IMR-90 (cell line): ENCODE measurements around the gene COPS7B. TPM values are rescaled to one million over a fixed set of nuclear protein-coding genes. Genes with fewer than 3 reads are reported as not detected.

Experiments
- ATAC-seq: fragments of 200-7000 bp; cut with Tn5 transposase; 2 replicates; pipeline ENCODE4 v1.9.1; 2020; ENCODE audit warnings: low read depth, mild to moderate bottlenecking, moderate library complexity
- BruUV-seq: library from RNA; stranded (reverse); fragments of 400-500 nt; replicated peaks from 2 replicates; lab custom pipeline; 2021; lab: Mats Ljungman, UMichigan
- CTCF ChIA-PET: fragments of 300-600 bp; formaldehyde crosslinking; extraction: SDS; loops from one replicate; lab custom pipeline; 2021; ENCODE audit warnings: antibody characterized with exemption; lab: Yijun Ruan, JAX
- POLR2A ChIA-PET: fragments of 300-600 bp; sonication (Branson Sonifier 250); formaldehyde crosslinking; loops from one replicate; lab custom pipeline; 2022; ENCODE audit warnings: antibody characterized with exemption; ENCODE audit not compliant: unreplicated experiment; lab: Charles Lee
- DNase-seq: peaks from one replicate; pipeline ENCODE4 v3.0.0; 2013
- H2AFZ ChIP-seq: replicated peaks from 2 replicates; pipeline ENCODE3; 2013; ENCODE audit warnings: low read length, mild to moderate bottlenecking; ENCODE audit not compliant: poor library complexity
- H2AK5ac ChIP-seq: 2 replicates; pipeline ENCODE4 v1.6.1; 2013; ENCODE audit warnings: low read depth, low read length, inconsistent platforms
- H2AK9ac ChIP-seq: replicated peaks from 2 replicates; pipeline ENCODE3; 2013; ENCODE audit warnings: mild to moderate bottlenecking, low read depth, low read length, moderate library complexity; ENCODE audit not compliant: poor library complexity
- H2BK120ac ChIP-seq: 2 replicates; pipeline ENCODE4 v1.6.1; 2013; ENCODE audit warnings: low read depth, low read length, inconsistent platforms
- H2BK15ac ChIP-seq: 3 replicates; pipeline ENCODE4 v1.6.1; 2013; ENCODE audit warnings: low read depth, low read length, inconsistent platforms
- H2BK20ac ChIP-seq: 2 replicates; pipeline ENCODE4 v1.6.1; 2013; ENCODE audit warnings: low read depth, mild to moderate bottlenecking, inconsistent platforms, low read length, moderate library complexity
- H2BK5ac ChIP-seq: 2 replicates; pipeline ENCODE4 v1.6.1; 2013; ENCODE audit warnings: mild to moderate bottlenecking, low read depth, low read length, inconsistent platforms; ENCODE audit not compliant: poor library complexity, severe bottlenecking
- H3K14ac ChIP-seq: replicated peaks from 2 replicates; pipeline ENCODE4 v1.6.1; 2013; ENCODE audit warnings: low read depth, low read length, inconsistent platforms
- H3K18ac ChIP-seq: 2 replicates; pipeline ENCODE4 v1.6.1; 2013; ENCODE audit warnings: low read depth, low read length, control low read depth
- H3K23ac ChIP-seq: 2 replicates; pipeline ENCODE4 v1.6.1; 2013; ENCODE audit warnings: low read depth, low read length, inconsistent platforms
- H3K27ac ChIP-seq: 2 replicates; pipeline ENCODE4 v1.5.1; 2013; ENCODE audit warnings: mild to moderate bottlenecking, control low read depth, low read length; ENCODE audit not compliant: insufficient read depth
- H3K27me3 ChIP-seq: 2 replicates; pipeline ENCODE4 v1.6.1; 2013; ENCODE audit warnings: low read length; ENCODE audit not compliant: control insufficient read depth, insufficient read depth
- H3K36me3 ChIP-seq: 2 replicates; pipeline ENCODE4 v1.6.1; 2013; ENCODE audit warnings: low read length, mixed read lengths; ENCODE audit not compliant: control insufficient read depth, insufficient read depth
- H3K4ac ChIP-seq: 2 replicates; pipeline ENCODE4 v1.6.1; 2013; ENCODE audit warnings: low read depth, low read length, inconsistent platforms
- H3K4me1 ChIP-seq: 2 replicates; pipeline ENCODE4 v1.6.1; 2013; ENCODE audit warnings: low read length, mixed read lengths; ENCODE audit not compliant: control insufficient read depth, insufficient read depth
- H3K4me2 ChIP-seq: 2 replicates; pipeline ENCODE4 v1.6.1; 2013; ENCODE audit warnings: low read depth, mild to moderate bottlenecking, control low read depth, low read length, moderate library complexity
- H3K4me3 ChIP-seq: 2 replicates; pipeline ENCODE4 v1.5.1; 2013; ENCODE audit warnings: low read depth, mild to moderate bottlenecking, control low read depth, low read length, moderate library complexity; ENCODE audit not compliant: insufficient read depth
- H3K56ac ChIP-seq: 2 replicates; pipeline ENCODE4 v1.6.1; 2013; ENCODE audit warnings: low read length, inconsistent platforms; ENCODE audit not compliant: insufficient read depth; ENCODE audit errors: extremely low read depth
- H3K79me1 ChIP-seq, 2 experiments: 2 replicates each; pipeline ENCODE4 v1.6.1; 2013; ENCODE audit warnings: low read length in 2 of 2, inconsistent platforms in 1 of 2, low read depth in 1 of 2
- H3K9ac ChIP-seq: 2 replicates; pipeline ENCODE4 v1.6.1; 2013; ENCODE audit warnings: low read depth, low read length, control low read depth
- H3K9me1 ChIP-seq: 2 replicates; pipeline ENCODE4 v1.6.1; 2013; ENCODE audit warnings: low read length, inconsistent platforms; ENCODE audit not compliant: insufficient read depth
- H3K9me3 ChIP-seq: 2 replicates; pipeline ENCODE4 v1.6.1; 2013; ENCODE audit warnings: low read length; ENCODE audit not compliant: control insufficient read depth, insufficient read depth
- H4K20me1 ChIP-seq: 2 replicates; pipeline ENCODE4 v1.6.1; 2013; ENCODE audit warnings: low read length, inconsistent platforms; ENCODE audit not compliant: insufficient read depth
- H4K5ac ChIP-seq: 2 replicates; pipeline ENCODE4 v1.6.1; 2013; ENCODE audit warnings: mild to moderate bottlenecking, low read depth, low read length, control low read depth
- H4K8ac ChIP-seq, 2 experiments: 2 replicates each; pipeline ENCODE4 v1.6.1; 2013; ENCODE audit warnings: low read depth in 2 of 2, low read length in 2 of 2, control low read depth in 1 of 2, inconsistent platforms in 1 of 2
- H4K91ac ChIP-seq: 2 replicates; pipeline ENCODE4 v1.6.1; 2013; ENCODE audit warnings: low read depth, low read length, inconsistent platforms; ENCODE audit not compliant: insufficient read depth
- SMC3 ChIP-seq: fragments of 150-350 bp; IDR thresholded peaks from 2 replicates; pipeline ENCODE4 v1.6.1; 2016; ENCODE audit warnings: low read depth, mild to moderate bottlenecking, antibody characterized with exemption, low read length, moderate library complexity
- WGBS, 2 experiments: methylation state at CpG; one replicate each; pipeline versions ENCODE4 v1.1.5 to v1.1.7; 2013; ENCODE audit warnings: missing lambda C conversion rate in 2 of 2; ENCODE audit not compliant: insufficient read length in 1 of 2; ENCODE audit errors: extremely low coverage in 2 of 2; 5-methylcytosine and 5-hydroxymethylcytosine counted together
- dilution Hi-C: fragments of 300-500 bp; cut with HindIII; formaldehyde crosslinking; loops from one replicate; pipeline ENCODE4 v1.14.3; 2018; ENCODE audit warnings: low sequenced_read_pairs; ENCODE audit not compliant: unreplicated experiment
- in situ Hi-C: fragments of 300-500 bp; cut with MboI; formaldehyde crosslinking; loops from 3 replicates; pipeline ENCODE4 v1.14.3; 2019; ENCODE audit warnings: low sequenced_read_pairs, inconsistent platforms, mixed read lengths
- intact Hi-C: fragments of 100-400 bp; cut with micrococcal nuclease; formaldehyde crosslinking; loops from 2 replicates; pipeline ENCODE4 v1.10.0; 2022
- polyA plus RNA-seq, 3 experiments: library from polyadenylated mRNA; depleted of rRNA; stranded (reverse); fragments of >200 nt; gene quantifications; 2 replicates each; pipeline ENCODE4 v1.2.3, GENCODE V29; 2012; ENCODE audit warnings: low replicate concordance in 1 of 3
- total RNA-seq: library from RNA; depleted of rRNA; stranded (reverse); fragments of >200 nt; gene quantifications from 2 replicates; pipeline ENCODE4 v1.2.3, GENCODE V29; 2012

Gene COPS7B
- total and polyA plus RNA-seq, 2 of the 4 experiments (the other 2 are of a cell fraction) = 23.1 to 54.1 TPM

DNA sequence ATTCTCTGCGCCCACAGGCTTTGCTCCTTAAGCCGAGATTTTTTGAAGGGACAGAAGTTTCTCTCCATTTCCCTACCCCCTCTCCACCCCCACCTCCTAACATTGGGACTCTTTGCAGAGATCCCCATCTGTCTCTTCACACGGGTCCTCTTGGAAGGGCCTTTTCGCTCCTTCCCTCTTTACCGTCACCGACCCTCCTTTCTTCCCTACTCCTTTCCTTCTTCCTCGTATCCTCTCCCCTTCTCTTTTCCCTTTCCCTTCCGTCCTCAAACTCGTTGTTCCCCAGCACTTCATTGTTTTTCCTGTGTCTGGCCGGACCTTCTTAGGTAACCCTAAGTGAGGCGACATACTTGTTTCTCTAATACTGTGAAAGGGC is 660 bp downstream of the COPS7B start:
- peaks cover 9% of the 10 kb centered on the region; the same call in 1 of the 2 replicates for H4K20me1 ChIP-seq
- peaks cover 27 to 59% of the 10 kb centered on the region in 2 experiments for H3K79me1 ChIP-seq
- no peaks in the 10 kb centered on the region for H3K9me1 ChIP-seq
- no peak for DNase-seq
- peak overlapping the region; percentile 88 for H3K4me3 ChIP-seq
- H3K14ac ChIP-seq = no peak overlapping the region
- H2AK9ac ChIP-seq = peak overlapping the region; percentile 75
- ChIA-PET POLR2A (no interaction called here), CTCF (no interaction called here)
- intact Hi-C loops (loop anchor here (1.0 to 10.0 kb wide), 3 partner anchors 76 to 173 kb away; no protein-coding TSS in a partner anchor), dilution Hi-C loops (no loop called here), in situ Hi-C loops (no loop called here)
- no peaks in the 10 kb centered on the region for H3K27me3 ChIP-seq
- H4K8ac ChIP-seq = peak overlapping the region; percentile 91 to 100; a peak in 3 of 4 replicates
- no peak overlapping the region for H3K18ac ChIP-seq
- H3K9ac ChIP-seq = peak overlapping the region; percentile 83
- peak overlapping the region; percentile 22; the same call in 1 of the 2 replicates for H3K27ac ChIP-seq
- peaks cover 6% of the 10 kb centered on the region for H3K4me1 ChIP-seq
- no peak for ATAC-seq
- WGBS, 2 experiments = 7% methylated on average over 9 of the region's 11 CpGs; no CpG with 5 or more reads in 1 of the 2 experiments
- no TSS peak for BruUV-seq
- no peak overlapping the region for H2BK120ac ChIP-seq
- peak overlapping the region; percentile 0; the same call in 1 of the 2 replicates for H3K56ac ChIP-seq
- H3K23ac ChIP-seq = 0 out of 2 replicates have a peak overlapping the region, but pooled peaks have one; percentile 17
- no peak overlapping the region for H3K4ac ChIP-seq
- H2BK5ac ChIP-seq = no peak overlapping the region
- peak overlapping the region; percentile 97 for H2AFZ ChIP-seq
- no peak overlapping the region for H2AK5ac ChIP-seq
- H4K91ac ChIP-seq = peak overlapping the region; percentile 45
- TF ChIP-seq SMC3 = no peak
- H3K4me2 ChIP-seq = peak overlapping the region; percentile 88
- H4K5ac ChIP-seq = no peak overlapping the region
- no peak overlapping the region for H2BK20ac ChIP-seq
- peaks cover 12% of the 10 kb centered on the region for H3K36me3 ChIP-seq
- H3K9me3 ChIP-seq = no peaks in the 10 kb centered on the region
- no peak overlapping the region for H2BK15ac ChIP-seq
